ENCODE results near the gene MRPL51. TPM values are rescaled to one million over a fixed set of nuclear protein-coding genes. Genes with fewer than 3 reads are reported as not detected.

MRPL51 gene
- total and polyA plus RNA-seq, 9 of the 15 experiments (the other 6 are each of a cell fraction or from before 2014, with no cell fraction given), result 127 to 727 (median 208) TPM

- no peak for TF ChIP-seq HINFP (tag; conservative IDR thresholded peaks at IDR 0.05; ENCODE audit: low read depth)
- peak; percentile 40; the same call in 1 of the 2 replicates for TF ChIP-seq NKRF (IDR thresholded peaks at IDR 0.05; ENCODE audit: borderline replicate concordance)
- TF ChIP-seq C11orf30 (IDR thresholded peaks at IDR 0.05; ENCODE audit: low read depth), result peak; percentile 63
- no peak for TF ChIP-seq FOXA3 (CRISPR knock-in tag; conservative IDR thresholded peaks at IDR 0.05 in 1 of 2, IDR thresholded peaks at IDR 0.05 in 1 of 2)
- TF ChIP-seq ZNF583 (CRISPR knock-in tag; IDR thresholded peaks at IDR 0.05), result no peak
- no peak for TF ChIP-seq ZNF311 (CRISPR knock-in tag; IDR thresholded peaks at IDR 0.05)
- no peak for TF ChIP-seq KAT8 (IDR thresholded peaks at IDR 0.05; ENCODE audit: low read depth)
- TF ChIP-seq IRF9 (tag; IDR thresholded peaks at IDR 0.05), result no peak
- peak; percentile 96 for TF ChIP-seq POLR2H (tag; IDR thresholded peaks at IDR 0.05; ENCODE audit: low read depth)
- no peak for TF ChIP-seq ZFPM2 (CRISPR knock-in tag; IDR thresholded peaks at IDR 0.05)
- TF ChIP-seq ZNF316 (IDR thresholded peaks at IDR 0.05), result peak; percentile 46; the same call in 1 of the 2 replicates
- TF ChIP-seq PHF8 (IDR thresholded peaks at IDR 0.05; ENCODE audit: borderline replicate concordance, low read length), result peak; percentile 86; the same call in 1 of the 2 replicates
- no peak for TF ChIP-seq ZNF184 (CRISPR knock-in tag; IDR thresholded peaks at IDR 0.05)
- TF ChIP-seq GABPA (tag; conservative IDR thresholded peaks at IDR 0.05; ENCODE audit: low read depth), result no peak
- TF ChIP-seq GTF2B (IDR thresholded peaks at IDR 0.05; ENCODE audit: extremely low read depth, insufficient read length), result peak; percentile 45
- peak; percentile 100 for TF ChIP-seq RBFOX2 (IDR thresholded peaks at IDR 0.05; ENCODE audit: low read depth, low read length)
- TF ChIP-seq KLF6 (CRISPR knock-in tag; IDR thresholded peaks at IDR 0.05; ENCODE audit: borderline replicate concordance), result no peak
- TF ChIP-seq NONO (IDR thresholded peaks at IDR 0.05; ENCODE audit: low read depth in 2 of 2, low read length in 1 of 2), result peak in 1 of 2 experiments; percentile 85; a peak in 2 of 4 replicates
- TF ChIP-seq ZNF41 (CRISPR knock-in tag; conservative IDR thresholded peaks at IDR 0.05), result no peak
- TF ChIP-seq TAF9B (IDR thresholded peaks at IDR 0.05; ENCODE audit: partially characterized antibody), result peak; percentile 61
- TF ChIP-seq THAP7 (CRISPR knock-in tag; IDR thresholded peaks at IDR 0.05), result peak; percentile 53; the same call in 1 of the 2 replicates
- TF ChIP-seq ASH1L (IDR thresholded peaks at IDR 0.05; ENCODE audit: borderline replicate concordance, low read depth, partially characterized antibody), result no peak
Observed at GRCh38 chr12:6470375-6471163, 22.5 kb downstream of the MRPL51 start, which contains the start of gene VAMP1 (continued).
